ENCODE results near the gene DHX58.

- TF ChIP-seq CTCF (IDR thresholded peaks at IDR 0.05) = no peak
- TF ChIP-seq EP300 (IDR thresholded peaks at IDR 0.05) = no peak
Observed at GRCh38 chr17:42109086-42109485, 3.4 kb downstream of the DHX58 start.
